Ishikawa (cell line): ENCODE measurements around the gene TRUB1.

ENCODE experiments used
- CEBPB ChIP-seq: IDR thresholded peaks from 2 replicates; pipeline ENCODE4 v1.6.1; 2012
- CREB1 ChIP-seq: IDR thresholded peaks from 2 replicates; pipeline ENCODE4 v1.6.1; 2012; ENCODE audit warnings: low read depth
- EGR1 ChIP-seq: IDR thresholded peaks from 2 replicates; pipeline ENCODE4 v1.6.1; 2012
- EP300 ChIP-seq: IDR thresholded peaks from 2 replicates; pipeline ENCODE4 v1.6.1; 2012; ENCODE audit warnings: borderline replicate concordance
- FOXM1 ChIP-seq: IDR thresholded peaks from 2 replicates; pipeline ENCODE4 v1.6.1; 2012; ENCODE audit warnings: low read depth, borderline replicate concordance
- NFIC ChIP-seq: IDR thresholded peaks from 2 replicates; pipeline ENCODE4 v1.6.1; 2012
- RAD21 ChIP-seq: IDR thresholded peaks from 2 replicates; pipeline ENCODE4 v1.6.1; 2012; ENCODE audit warnings: low read depth
- REST ChIP-seq: IDR thresholded peaks from 2 replicates; pipeline ENCODE4 v1.6.1; 2012; ENCODE audit warnings: low read depth, mild to moderate bottlenecking
- TAF1 ChIP-seq: IDR thresholded peaks from 2 replicates; pipeline ENCODE4 v1.6.1; 2012; ENCODE audit warnings: low read depth, mild to moderate bottlenecking
- TCF12 ChIP-seq: IDR thresholded peaks from 2 replicates; pipeline ENCODE4 v1.6.1; 2012; ENCODE audit warnings: low read depth
- TEAD4 ChIP-seq: IDR thresholded peaks from 2 replicates; pipeline ENCODE4 v1.6.1; 2012
- USF1 ChIP-seq: IDR thresholded peaks from 2 replicates; pipeline ENCODE4 v1.6.1; 2012
- YY1 ChIP-seq: IDR thresholded peaks from 2 replicates; pipeline ENCODE4 v1.6.1; 2012; ENCODE audit warnings: low read depth
- ZBTB7A ChIP-seq: IDR thresholded peaks from 2 replicates; pipeline ENCODE4 v1.6.1; 2012; ENCODE audit warnings: low read depth
- TF ChIP-seq, protein P1 (sequence below): IDR thresholded peaks from 2 replicates; pipeline ENCODE4 v1.6.1; 2012

The TRUB1 gene

GRCh38 chr10:114915294-114915693 is 22.7 kb upstream of the TRUB1 start:
- TF ChIP-seq ZBTB7A (no peak), EP300 (no peak), USF1 (no peak), YY1 (no peak), NFIC (no peak), REST (no peak), CEBPB (no peak), RAD21 (no peak), CREB1 (no peak), TCF12 (no peak), TAF1 (no peak), TEAD4 (no peak)
- TF ChIP-seq, protein P1, sequence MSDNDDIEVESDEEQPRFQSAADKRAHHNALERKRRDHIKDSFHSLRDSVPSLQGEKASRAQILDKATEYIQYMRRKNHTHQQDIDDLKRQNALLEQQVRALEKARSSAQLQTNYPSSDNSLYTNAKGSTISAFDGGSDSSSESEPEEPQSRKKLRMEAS: no peak

GRCh38 chr10:114916653-114917052 is 21.3 kb upstream of the TRUB1 start:
- TF ChIP-seq TCF12 (0 out of 2 replicates have a peak, but pooled peaks have one; percentile 18), TAF1 (no peak)

- no peak for TF ChIP-seq REST
- no peak for TF ChIP-seq TCF12
- TF ChIP-seq, protein P1: no peak
- no peak for TF ChIP-seq TAF1
- TF ChIP-seq RAD21: no peak
- TF ChIP-seq EGR1: no peak
These were observed 20.5 kb upstream of the TRUB1 start for GRCh38 chr10:114917459-114917858.

- TF ChIP-seq EP300: no peak
- TF ChIP-seq FOXM1: no peak
- TF ChIP-seq TEAD4: no peak
- TF ChIP-seq, protein P1: no peak
These were observed 19.9 kb upstream of the TRUB1 start for GRCh38 chr10:114917927-114918672.

GRCh38 chr10:114920459-114920858 is 17.5 kb upstream of the TRUB1 start:
- TF ChIP-seq FOXM1: no peak
- no peak for TF ChIP-seq USF1
- no peak for TF ChIP-seq EGR1
- TF ChIP-seq NFIC: peak; percentile 27; the same call in 1 of the 2 replicates

- TF ChIP-seq TEAD4: no peak
These were observed 16.0 kb upstream of the TRUB1 start for GRCh38 chr10:114922003-114922402.

DNA sequence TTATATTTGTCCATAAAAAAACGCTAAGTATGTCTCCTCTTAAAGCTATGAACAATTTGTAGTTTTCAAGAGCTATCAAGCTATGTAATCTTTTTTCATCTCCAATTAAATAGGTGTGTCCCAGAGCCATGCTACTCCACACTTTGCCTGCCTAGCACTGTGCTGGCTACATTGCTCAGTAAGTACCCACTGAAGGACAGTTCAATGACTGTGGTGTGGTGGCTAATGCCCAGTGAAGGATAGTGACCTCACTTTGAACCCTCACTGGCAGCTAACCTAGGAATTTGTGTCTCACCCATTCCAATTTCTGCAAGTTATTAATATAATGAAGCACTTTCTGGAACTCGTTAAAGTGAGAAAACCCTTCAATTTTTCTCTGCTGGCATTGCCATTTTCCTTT is 14.4 kb upstream of the TRUB1 start:
- TF ChIP-seq REST (no peak), USF1 (no peak), FOXM1 (no peak), TEAD4 (no peak), TCF12 (no peak), TAF1 (no peak), EP300 (no peak), CREB1 (no peak), RAD21 (no peak), ZBTB7A (no peak), NFIC (no peak), YY1 (no peak), EGR1 (no peak)
- TF ChIP-seq, protein P1: no peak
